A549 (cell line): Measurements from ENCODE around the gene GJA3. TPM values are rescaled to one million over a fixed set of nuclear protein-coding genes. Genes with fewer than 3 reads are reported as not detected.

Source experiments
- ATAC-seq, 2 experiments: fragments of 200-7000 bp in 1 of 2; fragments of >200 bp in 1 of 2; cut with Nextera tagmentation in 1 of 2; cut with Tn5 transposase in 1 of 2; 3 replicates each; pipeline versions ENCODE4 v1.8.0 to v1.9.1; 2018 to 2020; ENCODE audit warnings: mild to moderate bottlenecking in 1 of 2, moderate library complexity in 1 of 2
- CTCF ChIA-PET: fragments of 300-600 bp; sonication (Branson Sonifier 250); formaldehyde crosslinking; extraction: SDS; loops from one replicate; lab custom pipeline; 2021; ENCODE audit warnings: antibody characterized with exemption, inconsistent platforms; lab: Yijun Ruan, JAX
- POLR2A ChIA-PET: fragments of 350-600 bp; formaldehyde crosslinking; extraction: SDS; loops from one replicate; lab custom pipeline; 2021; ENCODE audit warnings: antibody characterized with exemption, inconsistent platforms; lab: Yijun Ruan, JAX
- DNase-seq, 2 experiments: peaks; one replicate each; pipeline versions ENCODE4 v3.0.0 to v3.0.0-alpha.2; 2011 to 2016; ENCODE audit warnings: low read depth in 1 of 2, low spot score in 1 of 2
- FAIRE-seq: peaks from 2 replicates; lab custom pipeline; 2011; peaks lifted over from hg19 to GRCh38; lab: Jason Lieb, UNC
- H3K27ac ChIP-seq, 2 experiments: fragments of >200 bp; sonication (Bioruptor Twin); formaldehyde crosslinking; 3 replicates each; pipeline ENCODE4 v1.5.1; 2016 to 2017
- H3K4me1 ChIP-seq: fragments of >200 bp; sonication (Bioruptor Twin); formaldehyde crosslinking; 3 replicates; pipeline ENCODE4 v1.6.1; 2016
- H3K4me2 ChIP-seq: fragments of >200 bp; sonication (Bioruptor Twin); formaldehyde crosslinking; 3 replicates; pipeline ENCODE4 v1.6.1; 2016
- H3K4me3 ChIP-seq: fragments of >200 bp; sonication (Bioruptor Twin); formaldehyde crosslinking; 3 replicates; pipeline ENCODE4 v1.5.1; 2016
- H3K9me3 ChIP-seq: fragments of >200 bp; sonication (Bioruptor Twin); formaldehyde crosslinking; 3 replicates; pipeline ENCODE4 v1.6.1; 2016
- ATOH8 ChIP-seq: fragments of 250-450 bp; sonication (Bioruptor Pico); IDR thresholded peaks from 2 replicates; pipeline ENCODE4 v1.5.0; 2020; ENCODE audit warnings: low read depth, mild to moderate bottlenecking, moderate library complexity
- BHLHE40 ChIP-seq: IDR thresholded peaks from 2 replicates; pipeline ENCODE4 v1.6.1; 2012; ENCODE audit warnings: low read depth, low read length, inconsistent platforms
- CBX8 ChIP-seq: fragments of 200-600 bp; sonication (generic); IDR thresholded peaks from 2 replicates; pipeline ENCODE4 v1.6.1; 2016
- CEBPB ChIP-seq, 2 experiments: fragments of >200 bp in 1 of 2; sonication (Bioruptor Twin) in 1 of 2; formaldehyde crosslinking in 1 of 2; IDR thresholded peaks; 2 replicates each; pipeline ENCODE4 v1.6.1; 2012 to 2016
- CHD2 ChIP-seq: fragments of 150-350 bp; IDR thresholded peaks from 2 replicates; pipeline ENCODE4 v1.6.1; 2014; ENCODE audit warnings: low read length; ENCODE audit not compliant: partially characterized antibody
- CTCF ChIP-seq: fragments of >200 bp; sonication (Bioruptor Twin); formaldehyde crosslinking; IDR thresholded peaks from 3 replicates; pipeline ENCODE4 v1.5.1; 2016
- ELK1 ChIP-seq: fragments of 150-350 bp; IDR thresholded peaks from 2 replicates; pipeline ENCODE4 v1.6.1; 2014; ENCODE audit warnings: low read depth, mild to moderate bottlenecking, low read length
- EP300 ChIP-seq, 2 experiments: fragments of >200 bp; sonication (Bioruptor Twin); formaldehyde crosslinking; IDR thresholded peaks; 2 replicates in 1 of 2; 3 replicates in 1 of 2; pipeline ENCODE4 v1.6.1; 2016 to 2017
- ESRRA ChIP-seq: fragments of 150-350 bp; IDR thresholded peaks from 2 replicates; pipeline ENCODE4 v1.6.1; 2014; ENCODE audit warnings: mild to moderate bottlenecking, low read length, borderline replicate concordance
- HES2 ChIP-seq: fragments of >200 bp; sonication (Bioruptor Twin); formaldehyde crosslinking; IDR thresholded peaks from 2 replicates; pipeline ENCODE4 v1.6.1; 2016
- HEYL ChIP-seq: fragments of 250-450 bp; sonication (Bioruptor Pico); IDR thresholded peaks from 2 replicates; pipeline ENCODE4 v1.8.0; 2021; ENCODE audit warnings: mild to moderate bottlenecking, moderate library complexity
- HMGXB4 ChIP-seq: fragments of 250-450 bp; sonication (Bioruptor Pico); IDR thresholded peaks from 2 replicates; pipeline ENCODE4 v1.5.0; 2021; ENCODE audit warnings: mild to moderate bottlenecking, moderate library complexity, borderline replicate concordance
- HOXB5 ChIP-seq: fragments of 250-450 bp; sonication (Bioruptor Pico); IDR thresholded peaks from 2 replicates; pipeline ENCODE4 v1.5.0; 2020; ENCODE audit warnings: mild to moderate bottlenecking, moderate library complexity
- MAX ChIP-seq: IDR thresholded peaks from 2 replicates; pipeline ENCODE4 v1.6.1; 2012
- MYC ChIP-seq: IDR thresholded peaks from 2 replicates; pipeline ENCODE4 v1.6.1; 2012; ENCODE audit warnings: mild to moderate bottlenecking, inconsistent platforms, low read length, improper control_type of control experiment, borderline replicate concordance
- NFE2L2 ChIP-seq: fragments of 150-350 bp; conservative IDR thresholded peaks from 2 replicates; pipeline ENCODE4 v1.6.1; 2014; ENCODE audit warnings: low read length
- NR3C1 ChIP-seq: fragments of >200 bp; sonication (Bioruptor Twin); formaldehyde crosslinking; IDR thresholded peaks from 3 replicates; pipeline ENCODE4 v1.6.1; 2017
- PHF8 ChIP-seq: fragments of 200-600 bp; sonication (generic); IDR thresholded peaks from 2 replicates; pipeline ENCODE4 v1.6.1; 2016; ENCODE audit warnings: low read depth, mild to moderate bottlenecking, antibody characterized with exemption, moderate library complexity, borderline replicate concordance
- POLR2A ChIP-seq: IDR thresholded peaks from 2 replicates; pipeline ENCODE4 v1.6.1; 2012; ENCODE audit warnings: mild to moderate bottlenecking, low read length
- RAD21 ChIP-seq, 2 experiments: fragments of >200 bp in 1 of 2; sonication (Bioruptor Twin) in 1 of 2; formaldehyde crosslinking in 1 of 2; IDR thresholded peaks in 1 of 2; conservative IDR thresholded peaks in 1 of 2; 2 replicates in 1 of 2; 3 replicates in 1 of 2; pipeline ENCODE4 v1.6.1; 2012 to 2018; ENCODE audit warnings: inconsistent platforms in 1 of 2
- ZSCAN20 ChIP-seq: fragments of 250-450 bp; sonication (Bioruptor Pico); IDR thresholded peaks from 2 replicates; pipeline ENCODE4 v1.8.0; 2022; ENCODE audit warnings: mild to moderate bottlenecking, moderate library complexity
- WGBS: methylation state at CpG from one replicate; pipeline ENCODE4 v1.1.6; 2017; ENCODE audit errors: missing lambda C conversion rate; 5-methylcytosine and 5-hydroxymethylcytosine counted together
- polyA plus RNA-seq, 4 experiments: library from polyadenylated mRNA; depleted of rRNA in 3 of 4; stranded (reverse); fragments of >200 nt; fragmentation: RNase III in 1 of 4; extraction: RNeasy Plus Mini Kit Qiagen cat#74134 plus additional on column Dnase treatment in 1 of 4; gene quantifications; 2 replicates in 3 of 4; 3 replicates in 1 of 4; pipeline ENCODE4 v1.2.3, GENCODE V29; 2011 to 2017

The GJA3 gene
- polyA plus RNA-seq, 2 of the 4 experiments (the other 2 are of a cell fraction), result 0.06 to 0.19 TPM

- Histone ChIP-seq H3K9me3 (no peaks in the 10 kb centered on the region), H3K4me2 (no peak overlapping the region), H3K4me3 (no peak overlapping the region), H3K27ac (no peak overlapping the region), H3K4me1 (no peaks in the 10 kb centered on the region)
- 48% methylated on average over 16 of the region's 16 CpGs for WGBS
- FAIRE-seq, result no peak
- POLR2A ChIA-PET, result no interaction called here
- ATAC-seq, result no peak
- DNase-seq, result no peak
- TF ChIP-seq ELK1, result no peak
- CTCF ChIA-PET, result interaction anchor here (1.0 kb wide), 1 partner anchor 9 kb away, joined by 3 read pairs; no protein-coding TSS in a partner anchor
Observed at GRCh38 chr13:20206698-20207235, 45.9 kb upstream of the GJA3 start.

GRCh38 chr13:20206065-20206697, 45.3 kb upstream of the GJA3 start:
- DNase-seq (no peak), ATAC-seq (no peak)
- 64% methylated on average over 11 of the region's 11 CpGs for WGBS
- no peak for TF ChIP-seq CHD2
- no peak for TF ChIP-seq MYC
- TF ChIP-seq ATOH8 (CRISPR knock-in tag), result no peak
- no peak for TF ChIP-seq RAD21 (conservative IDR thresholded peaks at IDR 0.05 in 1 of 2, IDR thresholded peaks at IDR 0.05 in 1 of 2)
- TF ChIP-seq ESRRA, result no peak
- no peak for TF ChIP-seq ZSCAN20 (CRISPR knock-in tag)
- TF ChIP-seq CBX8, result no peak
- TF ChIP-seq NR3C1, result no peak
- no peak for TF ChIP-seq CTCF
- no peak for TF ChIP-seq HEYL (CRISPR knock-in tag)
- no peak for TF ChIP-seq HES2
- TF ChIP-seq POLR2A, result no peak
- TF ChIP-seq HOXB5 (CRISPR knock-in tag), result no peak
- TF ChIP-seq NFE2L2, result no peak
- no peak for TF ChIP-seq CEBPB (IDR thresholded peaks at IDR 0.05)
- TF ChIP-seq BHLHE40, result no peak
- TF ChIP-seq, all 56 proteins: peak for 0
- ChIA-PET POLR2A (no interaction called here), CTCF (interaction anchor here (0.6 to 1.0 kb wide), 2 partner anchors 9 to 1271 kb away, joined by 3 read pairs; no protein-coding TSS in a partner anchor)
- Histone ChIP-seq H3K4me2 (no peak overlapping the region), H3K9me3 (no peaks in the 10 kb centered on the region), H3K4me1 (no peaks in the 10 kb centered on the region), H3K27ac (no peak overlapping the region), H3K4me3 (no peak overlapping the region)
- no peak for FAIRE-seq

- H3K9me3 ChIP-seq, result no peaks in the 10 kb centered on the region; the same call in 2 of the 3 replicates
- H3K27ac ChIP-seq, result no peak overlapping the region
- peaks cover 11% of the 10 kb centered on the region; the same call in 2 of the 3 replicates for H3K4me1 ChIP-seq
- DNase-seq, result no peak
- ATAC-seq, result no peak
- TF ChIP-seq HES2, result no peak
- no peak for TF ChIP-seq HMGXB4
- TF ChIP-seq CTCF, result no peak
- no peak for TF ChIP-seq CEBPB (IDR thresholded peaks at IDR 0.05)
- TF ChIP-seq PHF8, result no peak
- TF ChIP-seq ZSCAN20 (CRISPR knock-in tag), result no peak
- no peak for TF ChIP-seq EP300 (IDR thresholded peaks at IDR 0.05)
- TF ChIP-seq MAX, result no peak
- TF ChIP-seq, all 56 proteins: peak for 0
- H3K4me3 ChIP-seq, result no peak overlapping the region
- ChIA-PET CTCF (interaction anchor here (1.3 to 3.9 kb wide), 2 partner anchors 13 to 226 kb away, joined by 4 to 24 read pairs; no protein-coding TSS in a partner anchor), POLR2A (no interaction called here)
- no peak for FAIRE-seq
- peak overlapping the region; percentile 36; the same call in 1 of the 3 replicates for H3K4me2 ChIP-seq
- 69% methylated on average over 1 of the region's 1 CpG for WGBS
Observed at GRCh38 chr13:20198781-20199180, 37.9 kb upstream of the GJA3 start.
